GM12878 (cell line): ENCODE measurements around the gene TUT4. TPM values are rescaled to one million over a fixed set of nuclear protein-coding genes. Genes with fewer than 3 reads are reported as not detected.
A peak's percentile ranks its signal among the peaks of the same experiment; 100 is the strongest.

Experiments used
- ATAC-seq: fragments of 200-7000 bp; cut with Tn5 transposase; 3 replicates; pipeline ENCODE4 v1.9.1; 2020; ENCODE audit warnings: mild to moderate bottlenecking, moderate library complexity
- BruUV-seq: library from RNA; stranded (reverse); fragments of 400-500 nt; replicated peaks from 2 replicates; lab custom pipeline; 2021; lab: Mats Ljungman, UMichigan
- CTCF ChIA-PET: fragments of 300-600 bp; sonication (Branson Sonifier 250); formaldehyde crosslinking; extraction: SDS; loops from one replicate; lab custom pipeline; 2021; ENCODE audit warnings: inconsistent platforms; lab: Yijun Ruan, JAX
- POLR2A ChIA-PET: fragments of 350-600 bp; formaldehyde crosslinking; extraction: SDS; loops from one replicate; lab custom pipeline; 2021; ENCODE audit warnings: inconsistent platforms; lab: Charles Lee
- RAD21 ChIA-PET: fragments of 300-600 bp; sonication (Branson Sonifier 250); formaldehyde crosslinking; loops from one replicate; lab custom pipeline; 2023; ENCODE audit warnings: antibody characterized with exemption; ENCODE audit not compliant: unreplicated experiment; lab: Charles Lee
- SMC1A ChIA-PET: fragments of 300-600 bp; sonication (Branson Sonifier 250); formaldehyde crosslinking; loops from one replicate; lab custom pipeline; 2023; ENCODE audit not compliant: unreplicated experiment, uncharacterized antibody; lab: Charles Lee
- DNase-seq: peaks from one replicate; pipeline ENCODE4 v3.0.0-alpha.2; 2011; ENCODE audit warnings: low read depth, low spot score
- FAIRE-seq: peaks from 3 replicates; lab custom pipeline; 2011; peaks lifted over from hg19 to GRCh38; lab: Jason Lieb, UNC
- H2AFZ ChIP-seq: 2 replicates; pipeline ENCODE4 v1.6.0; 2011; ENCODE audit warnings: low read depth, low read length, control low read depth; ENCODE audit not compliant: control insufficient read depth
- H3K27ac ChIP-seq: 2 replicates; pipeline ENCODE4 v1.5.1; 2011; ENCODE audit warnings: control low read depth; ENCODE audit not compliant: control insufficient read depth, insufficient read depth
- H3K27me3 ChIP-seq, 2 experiments: replicated peaks in 1 of 2; 2 replicates each; pipeline versions ENCODE4 v1.6.0 to v1.6.1; 2011; ENCODE audit warnings: low read length in 1 of 2; ENCODE audit not compliant: control insufficient read depth in 2 of 2, insufficient read depth in 2 of 2
- H3K36me3 ChIP-seq, 2 experiments: 2 replicates each; pipeline ENCODE4 v1.5.1; 2011; ENCODE audit warnings: low read length in 1 of 2; ENCODE audit not compliant: control insufficient read depth in 2 of 2, insufficient read depth in 2 of 2
- H3K4me1 ChIP-seq: 2 replicates; pipeline ENCODE4 v1.6.1; 2011; ENCODE audit warnings: mild to moderate bottlenecking, low read length, moderate library complexity, mixed read lengths; ENCODE audit not compliant: control insufficient read depth, insufficient read depth
- H3K4me2 ChIP-seq: 2 replicates; pipeline ENCODE4 v1.6.0; 2011; ENCODE audit warnings: control low read depth; ENCODE audit not compliant: control insufficient read depth, insufficient read depth
- H3K4me3 ChIP-seq: fragments of 200-600 bp; sonication (generic); 2 replicates; pipeline ENCODE4 v1.5.1; 2016
- H3K79me2 ChIP-seq: 2 replicates; pipeline ENCODE4 v1.6.0; 2011; ENCODE audit warnings: low read length; ENCODE audit not compliant: control insufficient read depth, insufficient read depth
- H3K9ac ChIP-seq: 2 replicates; pipeline ENCODE4 v1.8.0; 2011; ENCODE audit warnings: low read length, control low read depth, mixed read lengths; ENCODE audit not compliant: control insufficient read depth, insufficient read depth
- H3K9me3 ChIP-seq: replicated peaks from 3 replicates; pipeline ENCODE4 v1.5.1; 2011; ENCODE audit warnings: mild to moderate bottlenecking, low read length; ENCODE audit not compliant: control insufficient read depth, insufficient read depth
- H4K20me1 ChIP-seq: 2 replicates; pipeline ENCODE4 v1.6.0; 2011; ENCODE audit not compliant: control insufficient read depth, insufficient read depth
- ATF7 ChIP-seq: fragments of 450-650 bp; IDR thresholded peaks from 2 replicates; pipeline ENCODE4 v1.6.1; 2016; ENCODE audit warnings: low read depth, mild to moderate bottlenecking
- BMI1 ChIP-seq: fragments of 450-650 bp; IDR thresholded peaks from 2 replicates; pipeline ENCODE4 v1.6.1; 2016; ENCODE audit warnings: mild to moderate bottlenecking, moderate library complexity, borderline replicate concordance
- IKZF2 ChIP-seq, 2 experiments: fragments of 450-650 bp; IDR thresholded peaks; 2 replicates each; pipeline ENCODE4 v1.6.1; 2017; ENCODE audit warnings: mild to moderate bottlenecking in 2 of 2, moderate library complexity in 2 of 2
- POLR2A ChIP-seq: IDR thresholded peaks from 2 replicates; pipeline ENCODE4 v1.6.1; 2011; ENCODE audit warnings: low read depth, mild to moderate bottlenecking, low read length
- RUNX3 ChIP-seq: IDR thresholded peaks from 2 replicates; pipeline ENCODE4 v1.6.1; 2012; ENCODE audit warnings: low read length, inconsistent platforms
- SPI1 ChIP-seq: IDR thresholded peaks from 2 replicates; pipeline ENCODE4 v1.6.1; 2011; ENCODE audit warnings: low read depth, mild to moderate bottlenecking, low read length, moderate library complexity, borderline replicate concordance; ENCODE audit not compliant: insufficient read depth
- WGBS: methylation state at CpG from one replicate; pipeline ENCODE4 v1.1.6; 2016; ENCODE audit warnings: low lambda C conversion rate; ENCODE audit not compliant: insufficient replicate concordance, insufficient coverage; ENCODE audit errors: missing lambda C conversion rate; 5-methylcytosine and 5-hydroxymethylcytosine counted together
- in situ Hi-C: fragments of 300-500 bp; cut with MboI; formaldehyde crosslinking; loops from 9 replicates; pipeline ENCODE4 v1.14.3; 2018; ENCODE audit warnings: mixed read lengths
- intact Hi-C: fragments of 100-400 bp; cut with micrococcal nuclease; formaldehyde crosslinking; loops from one replicate; pipeline ENCODE4 v1.14.2; 2022; ENCODE audit not compliant: unreplicated experiment
- polyA plus RNA-seq, 11 experiments: library from polyadenylated mRNA; depleted of rRNA in 4 of 11; unstranded in 6 of 11; stranded (reverse) in 5 of 11; fragments of >200 nt; fragmentation: Nextera tagmentation in 4 of 11; fragmentation: Illumina TruSeq in 1 of 11; extraction: Ambion mirVana in 4 of 11; extraction: Trizol in 1 of 11; gene quantifications; 1 replicate in 1 of 11; 2 replicates in 10 of 11; pipeline versions ENCODE4 v1.2.1 to v1.2.3, GENCODE V29; 2011 to 2016; ENCODE audit warnings: inconsistent platforms in 2 of 11, missing spikeins in 2 of 11, low read depth in 1 of 11
- total RNA-seq, 4 experiments: library from RNA; depleted of rRNA in 3 of 4; stranded (reverse); fragments of >200 nt in 3 of 4; fragmentation: Illumina TruSeq in 1 of 4; extraction: Trizol in 1 of 4; gene quantifications; 2 replicates each; pipeline versions ENCODE4 v1.2.1 to v1.2.3, GENCODE V29; 2013 to 2021
- TF ChIP-seq, protein P1 (sequence below): fragments of 450-650 bp; IDR thresholded peaks from 2 replicates; pipeline ENCODE4 v1.6.1; 2017; ENCODE audit warnings: antibody characterized with exemption, mild to moderate bottlenecking, moderate library complexity

Gene TUT4
- total and polyA plus RNA-seq, 10 of the 15 experiments (the other 5 are each of a cell fraction or from before 2014, with no cell fraction given), result 9.4 to 40.7 (median 27.6) TPM

- ChIA-PET POLR2A (no interaction called here), CTCF (no interaction called here)
- BruUV-seq, result no TSS peak
- H3K9ac ChIP-seq, result no peak overlapping the region
- WGBS, result 42% methylated on average over 6 of the region's 6 CpGs
- TF ChIP-seq BMI1, result 0 out of 2 replicates have a peak, but pooled peaks have one; percentile 30
- TF ChIP-seq, protein P1, sequence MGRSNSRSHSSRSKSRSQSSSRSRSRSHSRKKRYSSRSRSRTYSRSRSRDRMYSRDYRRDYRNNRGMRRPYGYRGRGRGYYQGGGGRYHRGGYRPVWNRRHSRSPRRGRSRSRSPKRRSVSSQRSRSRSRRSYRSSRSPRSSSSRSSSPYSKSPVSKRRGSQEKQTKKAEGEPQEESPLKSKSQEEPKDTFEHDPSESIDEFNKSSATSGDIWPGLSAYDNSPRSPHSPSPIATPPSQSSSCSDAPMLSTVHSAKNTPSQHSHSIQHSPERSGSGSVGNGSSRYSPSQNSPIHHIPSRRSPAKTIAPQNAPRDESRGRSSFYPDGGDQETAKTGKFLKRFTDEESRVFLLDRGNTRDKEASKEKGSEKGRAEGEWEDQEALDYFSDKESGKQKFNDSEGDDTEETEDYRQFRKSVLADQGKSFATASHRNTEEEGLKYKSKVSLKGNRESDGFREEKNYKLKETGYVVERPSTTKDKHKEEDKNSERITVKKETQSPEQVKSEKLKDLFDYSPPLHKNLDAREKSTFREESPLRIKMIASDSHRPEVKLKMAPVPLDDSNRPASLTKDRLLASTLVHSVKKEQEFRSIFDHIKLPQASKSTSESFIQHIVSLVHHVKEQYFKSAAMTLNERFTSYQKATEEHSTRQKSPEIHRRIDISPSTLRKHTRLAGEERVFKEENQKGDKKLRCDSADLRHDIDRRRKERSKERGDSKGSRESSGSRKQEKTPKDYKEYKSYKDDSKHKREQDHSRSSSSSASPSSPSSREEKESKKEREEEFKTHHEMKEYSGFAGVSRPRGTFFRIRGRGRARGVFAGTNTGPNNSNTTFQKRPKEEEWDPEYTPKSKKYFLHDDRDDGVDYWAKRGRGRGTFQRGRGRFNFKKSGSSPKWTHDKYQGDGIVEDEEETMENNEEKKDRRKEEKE, result no peak
- TF ChIP-seq, all 136 proteins: peak for 1
- Histone ChIP-seq H3K36me3 (no peaks in the 10 kb centered on the region), H3K79me2 (no peaks in the 10 kb centered on the region), H3K27ac (no peak overlapping the region), H3K9me3 (no peaks in the 10 kb centered on the region), H2AFZ (no peak overlapping the region), H3K27me3 (no peaks in the 10 kb centered on the region; a peak in 1 of 4 replicates), H3K4me2 (no peak overlapping the region), H3K4me3 (no peak overlapping the region), H4K20me1 (no peaks in the 10 kb centered on the region), H3K4me1 (no peaks in the 10 kb centered on the region; the same call in 1 of the 2 replicates)
- no peak for DNase-seq
- intact Hi-C loops (no loop called here), in situ Hi-C loops (no loop called here)
- ChIA-PET SMC1A (no interaction called here), RAD21 (no interaction called here)
- ATAC-seq, result no peak
- no peak for FAIRE-seq
Observed at GRCh38 chr1:52590266-52590665, 37.4 kb upstream of the TUT4 start.

DNA sequence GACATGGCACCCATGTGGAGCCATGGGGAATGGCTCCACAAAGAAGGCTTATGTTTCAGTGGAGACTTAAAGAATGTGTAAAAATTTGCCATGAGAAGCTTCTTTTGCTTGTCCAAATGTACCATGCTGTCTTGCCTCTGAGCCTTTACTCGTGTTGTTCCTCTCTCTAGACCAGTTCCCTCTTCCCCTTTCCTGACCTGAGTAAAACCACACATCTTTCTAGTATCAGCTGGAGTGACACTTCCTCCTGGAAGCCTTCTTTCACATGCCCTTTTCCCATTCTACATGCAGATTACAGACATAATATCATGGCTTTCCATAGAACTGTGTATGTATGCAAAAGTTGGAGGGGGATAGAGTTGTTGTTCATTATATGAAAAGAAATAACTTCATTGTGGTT is 35.6 kb upstream of the TUT4 start:
- in situ Hi-C loops, result no loop called here
- Histone ChIP-seq H3K27me3 (no peaks in the 10 kb centered on the region), H3K36me3 (no peaks in the 10 kb centered on the region), H3K9ac (no peak overlapping the region), H3K4me1 (no peaks in the 10 kb centered on the region; the same call in 1 of the 2 replicates), H3K4me2 (no peak overlapping the region), H3K9me3 (no peaks in the 10 kb centered on the region), H4K20me1 (no peaks in the 10 kb centered on the region), H3K79me2 (no peaks in the 10 kb centered on the region), H3K27ac (no peak overlapping the region), H2AFZ (no peak overlapping the region), H3K4me3 (no peak overlapping the region)
- 0% methylated on average over 1 of the region's 1 CpG for WGBS
- ChIA-PET POLR2A (no interaction called here), CTCF (no interaction called here), SMC1A (no interaction called here), RAD21 (no interaction called here)
- DNase-seq, result no peak
- no peak for ATAC-seq
- TF ChIP-seq RUNX3 (peak; percentile 12; the same call in 1 of the 2 replicates), ATF7 (no peak), POLR2A (no peak), IKZF2 (IDR thresholded peaks at IDR 0.05) (peak in 1 of 2 experiments; percentile 24; a peak in 1 of 4 replicates), SPI1 (peak; percentile 64)
- no TSS peak for BruUV-seq
- no peak for FAIRE-seq
- intact Hi-C loops, result no loop called here
